GM19372 (cell line): Measurements from ENCODE around the gene ADAM12.
"Not testable (repeated sequence)": the region's sequence is repeated elsewhere in the genome, so short reads cannot be mapped to it uniquely, and the experiment has no call there.

Source experiments
- ATAC-seq: cut with Tn5 transposase; IDR thresholded peaks from one replicate; pipeline ENCODE4 v1.9.1; 2021; ENCODE audit warnings: mild to moderate bottlenecking, low read depth, moderate library complexity; ENCODE audit not compliant: unreplicated experiment

ADAM12 gene

GRCh38 chr10:126068322-126068721, 320.0 kb downstream of the ADAM12 start:
- no peak for ATAC-seq

- no peak for ATAC-seq
Measured at GRCh38 chr10:126066456-126066855, 321.8 kb downstream of the ADAM12 start.

- no peak for ATAC-seq
Measured at GRCh38 chr10:126065751-126066377, 322.4 kb downstream of the ADAM12 start.

- no peak for ATAC-seq
Measured at GRCh38 chr10:126064512-126064911, 323.8 kb downstream of the ADAM12 start.

GRCh38 chr10:126063353-126063791, 324.9 kb downstream of the ADAM12 start:
- ATAC-seq: no peak

GRCh38 chr10:126062131-126063032, 325.9 kb downstream of the ADAM12 start:
- no peak for ATAC-seq

GRCh38 chr10:126061526-126061925, 326.8 kb downstream of the ADAM12 start:
- ATAC-seq: no peak

GRCh38 chr10:126060261-126060931, 327.9 kb downstream of the ADAM12 start:
- ATAC-seq: no peak

- no peak for ATAC-seq
Measured at GRCh38 chr10:126059076-126059826, 329.0 kb downstream of the ADAM12 start.

GRCh38 chr10:126058507-126058906, 329.8 kb downstream of the ADAM12 start:
- no peak for ATAC-seq

- ATAC-seq: no peak
Measured at GRCh38 chr10:126058104-126058503, 330.2 kb downstream of the ADAM12 start.

- no peak for ATAC-seq
Measured at GRCh38 chr10:126057494-126057893, 330.8 kb downstream of the ADAM12 start.

GRCh38 chr10:126054191-126054590, 334.1 kb downstream of the ADAM12 start:
- ATAC-seq: no peak

- ATAC-seq: no peak
Measured at GRCh38 chr10:126052171-126052570, 336.1 kb downstream of the ADAM12 start.

GRCh38 chr10:126049759-126050700, 338.2 kb downstream of the ADAM12 start:
- no peak for ATAC-seq

- ATAC-seq: not testable (repeated sequence)
Measured at GRCh38 chr10:126047749-126048148, 340.5 kb downstream of the ADAM12 start.

- no peak for ATAC-seq
Measured at GRCh38 chr10:126046831-126047230, 341.4 kb downstream of the ADAM12 start.

GRCh38 chr10:126045861-126046260, 342.4 kb downstream of the ADAM12 start:
- ATAC-seq: no peak

GRCh38 chr10:126043389-126043788, 344.9 kb downstream of the ADAM12 start:
- no peak for ATAC-seq
